CD4-positive, alpha-beta T cell treated with Interleukin-6 at 100 ng/mL for 8 hours (primary cell): ENCODE results near the gene CPLANE1.

ENCODE experiments used
- DNase-seq: peaks from one replicate; pipeline ENCODE4 v3.0.0-alpha.2; 2020; ENCODE audit warnings: mixed read lengths, low spot score

CPLANE1 gene

DNA sequence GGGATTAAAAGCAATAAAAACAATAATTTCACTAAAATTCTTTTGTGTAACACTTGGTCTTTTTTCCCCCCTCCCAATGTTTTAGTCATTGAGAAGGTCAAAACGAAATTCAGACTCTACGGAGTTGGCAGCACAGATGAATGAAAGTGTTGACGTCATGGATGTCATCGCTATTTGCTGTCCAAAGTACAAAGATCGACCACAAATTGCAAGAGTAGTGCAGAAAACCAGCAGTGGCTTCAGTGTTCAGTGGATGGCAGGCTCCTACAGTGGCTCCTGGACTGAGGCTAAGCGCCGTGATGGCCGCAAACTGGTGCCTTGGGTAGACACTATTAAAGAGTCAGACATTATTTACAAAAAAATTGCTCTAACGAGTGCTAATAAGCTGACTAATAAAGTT is 184.7 kb downstream of the CPLANE1 start:
- no peak for DNase-seq

DNA sequence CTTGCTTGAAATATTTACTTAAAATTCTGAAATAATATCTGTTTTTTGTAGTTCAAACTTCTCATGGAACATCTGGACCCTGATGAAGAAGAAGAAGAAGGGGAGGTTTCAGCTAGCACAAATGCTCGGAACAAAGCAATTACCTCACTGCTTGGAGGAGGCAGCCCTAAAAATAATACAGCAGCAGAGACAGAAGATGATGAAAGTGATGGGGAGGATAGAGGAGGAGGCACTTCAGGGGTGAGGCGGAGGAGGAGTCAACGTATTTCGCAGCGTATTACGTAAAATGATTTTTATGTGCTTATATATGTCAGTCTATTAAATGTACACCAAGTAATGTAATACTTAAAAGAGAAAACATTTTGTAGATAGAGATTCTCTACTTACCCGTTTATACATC is 185.4 kb downstream of the CPLANE1 start:
- no peak for DNase-seq

- DNase-seq: no peak
Measured at GRCh38 chr5:37060030-37060429, 189.1 kb downstream of the CPLANE1 start.

GRCh38 chr5:37056762-37057161 is 192.4 kb downstream of the CPLANE1 start:
- no peak for DNase-seq
